K562 (cell line): ENCODE results near the gene TMOD2. TPM values are rescaled to one million over a fixed set of nuclear protein-coding genes. Genes with fewer than 3 reads are reported as not detected.

Source experiments
- ATAC-seq: fragments of 200-7000 bp; cut with Tn5 transposase; 3 replicates; pipeline ENCODE4 v1.9.1; 2020; ENCODE audit warnings: moderate library complexity
- BruUV-seq: library from RNA; stranded (reverse); fragments of 400-500 nt; replicated peaks from 2 replicates; lab custom pipeline; 2021; lab: Mats Ljungman, UMichigan
- CTCF ChIA-PET: fragments of 300-600 bp; formaldehyde crosslinking; extraction: SDS; loops from one replicate; lab custom pipeline; 2021; ENCODE audit warnings: low intra/inter-chr PET ratio; lab: Yijun Ruan, JAX
- POLR2A ChIA-PET: fragments of 300-600, 350-650 bp; sonication (Branson Sonifier 250); formaldehyde crosslinking; extraction: SDS; loops from one replicate; lab custom pipeline; 2021; ENCODE audit warnings: antibody characterized with exemption, inconsistent platforms; lab: Yijun Ruan, JAX
- DNase-seq, 4 experiments: peaks; one replicate each; pipeline versions ENCODE4 v3.0.0 to v3.0.0-alpha.2; 2011 to 2018; ENCODE audit warnings: low spot score in 3 of 4, mixed read lengths in 3 of 4; ENCODE audit errors: extremely low read depth in 1 of 4
- FAIRE-seq: peaks from 2 replicates; lab custom pipeline; 2011; peaks lifted over from hg19 to GRCh38; lab: Jason Lieb, UNC
- H2AFZ ChIP-seq: 2 replicates; pipeline ENCODE4 v1.6.0; 2011; ENCODE audit warnings: low read depth, low read length, control low read depth, inconsistent platforms
- H3K27ac ChIP-seq: fragments of 200-600 bp; 3 replicates; pipeline ENCODE4 v1.8.0; 2011; ENCODE audit warnings: low read depth, mild to moderate bottlenecking, control low read depth, inconsistent platforms, low read length, moderate library complexity, mixed read lengths; ENCODE audit errors: extremely low read depth
- H3K27me3 ChIP-seq, 2 experiments: fragments of 300-600 bp in 1 of 2; 2 replicates in 1 of 2; 3 replicates in 1 of 2; pipeline versions ENCODE4 v1.6.0 to v1.8.0; 2011; ENCODE audit warnings: inconsistent platforms in 2 of 2, low read length in 2 of 2, mild to moderate bottlenecking in 1 of 2, mixed read lengths in 1 of 2, moderate library complexity in 1 of 2; ENCODE audit not compliant: control insufficient read depth in 2 of 2, insufficient read depth in 2 of 2
- H3K36me3 ChIP-seq: fragments of 300-600 bp; 3 replicates; pipeline ENCODE4 v1.8.0; 2011; ENCODE audit warnings: mild to moderate bottlenecking, low read length, inconsistent platforms; ENCODE audit not compliant: control insufficient read depth, insufficient read depth
- H3K4me1 ChIP-seq, 2 experiments: fragments of 200-600 bp in 1 of 2; replicated peaks in 1 of 2; 2 replicates in 1 of 2; 3 replicates in 1 of 2; pipeline versions ENCODE4 v1.5.1 to v1.8.0; 2011; ENCODE audit warnings: inconsistent platforms in 2 of 2, low read length in 2 of 2, mild to moderate bottlenecking in 1 of 2, mixed read lengths in 1 of 2, moderate library complexity in 1 of 2; ENCODE audit not compliant: control insufficient read depth in 2 of 2, insufficient read depth in 2 of 2
- H3K4me2 ChIP-seq: 2 replicates; pipeline ENCODE4 v1.6.1; 2011; ENCODE audit warnings: low read length, control low read depth, inconsistent platforms, mixed read lengths; ENCODE audit not compliant: insufficient read depth
- H3K4me3 ChIP-seq: fragments of 200-600 bp; sonication (generic), shearing (Covaris generic); 2 replicates; pipeline ENCODE4 v1.5.1; 2016; ENCODE audit warnings: control low read depth, inconsistent platforms
- H3K79me2 ChIP-seq: fragments of 200-600 bp; 3 replicates; pipeline ENCODE4 v1.8.0; 2011; ENCODE audit warnings: low read length, inconsistent platforms; ENCODE audit not compliant: control insufficient read depth, insufficient read depth
- H3K9ac ChIP-seq, 2 experiments: 2 replicates each; pipeline versions ENCODE4 v1.6.0 to v1.6.1; 2011; ENCODE audit warnings: low read depth in 2 of 2, low read length in 2 of 2, control low read depth in 1 of 2, inconsistent platforms in 1 of 2, mild to moderate bottlenecking in 1 of 2, mixed read lengths in 1 of 2; ENCODE audit not compliant: insufficient read depth in 1 of 2
- H3K9me1 ChIP-seq: one replicate; pipeline ENCODE4 v1.6.0; 2011; ENCODE audit warnings: inconsistent platforms, mild to moderate bottlenecking, low read length, moderate library complexity; ENCODE audit not compliant: control insufficient read depth, insufficient read depth
- H3K9me3 ChIP-seq: replicated peaks from 2 replicates; pipeline ENCODE4 v1.5.1; 2011; ENCODE audit warnings: low read depth, low read length, inconsistent platforms; ENCODE audit not compliant: control insufficient read depth, insufficient read depth
- H4K20me1 ChIP-seq: replicated peaks from 2 replicates; pipeline ENCODE4 v1.6.1; 2011; ENCODE audit warnings: low read length, inconsistent platforms, mixed read lengths; ENCODE audit not compliant: control insufficient read depth, insufficient read depth
- BCOR ChIP-seq: fragments of 450-650 bp; IDR thresholded peaks from 2 replicates; pipeline ENCODE4 v1.6.1; 2016
- E2F4 ChIP-seq: sonication (generic); formaldehyde crosslinking; IDR thresholded peaks from 2 replicates; pipeline ENCODE4 v1.8.0; 2022; ENCODE audit warnings: mild to moderate bottlenecking, low read depth, missing genetic modification reagents
- ETV5 ChIP-seq: sonication (generic); formaldehyde crosslinking; IDR thresholded peaks from 2 replicates; pipeline ENCODE4 v1.4.0; 2020; ENCODE audit warnings: low read depth, mild to moderate bottlenecking, missing genetic modification reagents
- EZH2 ChIP-seq: IDR thresholded peaks from 2 replicates; pipeline ENCODE4 v1.6.1; 2012; ENCODE audit warnings: low read depth, mild to moderate bottlenecking, inconsistent platforms, low read length, borderline replicate concordance
- HNRNPLL ChIP-seq: fragments of 200-400 bp; formaldehyde crosslinking; IDR thresholded peaks from 2 replicates; pipeline ENCODE4 v1.6.1; 2017; ENCODE audit warnings: low read length, low read depth, mild to moderate bottlenecking; ENCODE audit not compliant: poor library complexity, severe bottlenecking
- MECOM ChIP-seq: fragments of 250-450 bp; sonication (Bioruptor Pico); IDR thresholded peaks from 2 replicates; pipeline ENCODE4 v1.8.0; 2022; ENCODE audit warnings: inconsistent platforms
- PHF21A ChIP-seq: fragments of 450-650 bp; IDR thresholded peaks from 2 replicates; pipeline ENCODE4 v1.6.1; 2017; ENCODE audit warnings: low read depth, borderline replicate concordance
- RBM34 ChIP-seq: fragments of 200-400 bp; formaldehyde crosslinking; IDR thresholded peaks from 2 replicates; pipeline ENCODE4 v1.6.1; 2018; ENCODE audit warnings: low read length, borderline replicate concordance; ENCODE audit not compliant: insufficient read depth
- SMARCA4 ChIP-seq: fragments of 450-650 bp; IDR thresholded peaks from 2 replicates; pipeline ENCODE4 v1.6.1; 2016
- SMC3 ChIP-seq: conservative IDR thresholded peaks from 2 replicates; pipeline ENCODE4 v1.6.1; 2011; ENCODE audit warnings: low read depth, low read length, improper control_type of control experiment; ENCODE audit not compliant: insufficient read depth
- STAG1 ChIP-seq: sonication (generic); formaldehyde crosslinking; IDR thresholded peaks from 2 replicates; pipeline ENCODE4 v1.5.0; 2020; ENCODE audit warnings: missing genetic modification reagents, borderline replicate concordance
- TCFL5 ChIP-seq: fragments of 250-450 bp; sonication (Bioruptor Pico); conservative IDR thresholded peaks from 2 replicates; pipeline ENCODE4 v1.6.1; 2021; ENCODE audit warnings: mild to moderate bottlenecking, moderate library complexity, matching md5 sums
- TEAD1 ChIP-seq, 2 experiments: fragments of 450-650 bp in 1 of 2; sonication (generic) in 1 of 2; formaldehyde crosslinking; IDR thresholded peaks; 2 replicates each; pipeline versions ENCODE4 v1.4.0 to v1.8.0; 2020 to 2022; ENCODE audit warnings: mild to moderate bottlenecking in 2 of 2, missing genetic modification reagents in 1 of 2
- THRAP3 ChIP-seq: fragments of 450-650 bp; IDR thresholded peaks from 2 replicates; pipeline ENCODE4 v1.6.1; 2016; ENCODE audit warnings: mild to moderate bottlenecking, inconsistent platforms, borderline replicate concordance
- ZNF232 ChIP-seq: sonication (generic); formaldehyde crosslinking; IDR thresholded peaks from 2 replicates; pipeline ENCODE4 v1.8.0; 2022; ENCODE audit warnings: mild to moderate bottlenecking, missing genetic modification reagents
- ZNF586 ChIP-seq: fragments of 450-650 bp; formaldehyde crosslinking; conservative IDR thresholded peaks from 2 replicates; pipeline ENCODE4 v1.4.0; 2020; ENCODE audit warnings: mild to moderate bottlenecking, moderate library complexity
- WGBS: fragments of 100-300 bp; shearing (Covaris generic); methylation state at CpG from one replicate; pipeline ENCODE4 v1.1.6; 2016; ENCODE audit warnings: low coverage, mixed read lengths; ENCODE audit not compliant: insufficient coverage; ENCODE audit errors: missing lambda C conversion rate; 5-methylcytosine and 5-hydroxymethylcytosine counted together
- in situ Hi-C: fragments of 300-500 bp; cut with MboI; formaldehyde crosslinking; loops from 4 replicates; pipeline ENCODE4 v1.15.0; 2018; ENCODE audit warnings: inconsistent platforms, mixed read lengths
- intact Hi-C: fragments of 100-400 bp; cut with micrococcal nuclease; formaldehyde crosslinking; loops from 2 replicates; pipeline ENCODE4 v1.14.2; 2022
- polyA plus RNA-seq, 8 experiments: library from polyadenylated mRNA; depleted of rRNA in 4 of 8; stranded (reverse) in 5 of 8; unstranded in 3 of 8; fragments of >200 nt; fragmentation: Nextera tagmentation in 2 of 8; fragmentation: Illumina TruSeq in 1 of 8; extraction: Ambion mirVana in 2 of 8; extraction: Trizol in 1 of 8; gene quantifications; 2 replicates each; pipeline versions ENCODE4 v1.2.1 to v1.2.3, GENCODE V29; 2011 to 2014; ENCODE audit warnings: inconsistent platforms in 1 of 8, missing spikeins in 1 of 8
- total RNA-seq, 7 experiments: library from RNA; depleted of rRNA in 6 of 7; stranded (reverse); fragments of >200 nt in 6 of 7; fragmentation: Illumina TruSeq in 2 of 7; extraction: Trizol in 2 of 7; gene quantifications; 2 replicates each; pipeline versions ENCODE4 v1.2.1 to v1.2.3, GENCODE V29; 2011 to 2021; ENCODE audit warnings: low replicate concordance in 1 of 7
- TF ChIP-seq, protein P1 (sequence below): fragments of 250-450 bp; sonication (Bioruptor Pico); IDR thresholded peaks from 2 replicates; pipeline ENCODE4 v1.4.0; 2020; ENCODE audit warnings: mild to moderate bottlenecking, moderate library complexity
- TF ChIP-seq, protein P2 (sequence below): fragments of 450-650 bp; conservative IDR thresholded peaks from 2 replicates; pipeline ENCODE4 v1.6.1; 2016; ENCODE audit warnings: missing genetic modification characterization, low read depth, mild to moderate bottlenecking, control low read depth, missing compliant biosample characterization

The TMOD2 gene
- total and polyA plus RNA-seq, 9 of the 15 experiments (the other 6 are each of a cell fraction or from before 2014, with no cell fraction given) = 0.49 to 3.8 (median 3.0) TPM

DNA sequence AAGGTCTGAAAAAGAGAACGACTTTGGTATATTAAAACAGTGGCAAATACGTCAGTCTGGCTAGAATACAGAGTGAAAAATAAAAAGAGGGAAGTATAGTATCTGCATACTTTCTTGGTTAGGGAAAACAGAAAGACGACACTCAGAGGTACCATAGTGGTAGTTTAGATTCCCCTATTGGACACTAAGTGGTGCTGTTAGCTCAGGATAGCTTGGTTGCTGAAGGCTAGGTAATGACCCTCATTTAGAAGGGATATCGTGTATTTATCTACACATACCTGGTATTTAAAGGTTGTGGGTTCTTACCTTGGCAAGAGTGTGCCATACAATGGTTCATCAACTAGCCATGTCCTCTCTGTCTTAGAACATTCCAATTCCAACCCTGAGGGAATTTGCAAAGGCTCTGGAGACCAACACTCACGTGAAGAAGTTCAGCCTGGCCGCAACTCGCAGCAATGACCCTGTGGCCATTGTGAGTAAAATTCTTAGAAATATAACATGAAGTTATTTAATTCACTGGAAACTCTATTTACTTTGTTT lies 31.0 kb downstream of the TMOD2 start (continued):
- TF ChIP-seq, protein P1, sequence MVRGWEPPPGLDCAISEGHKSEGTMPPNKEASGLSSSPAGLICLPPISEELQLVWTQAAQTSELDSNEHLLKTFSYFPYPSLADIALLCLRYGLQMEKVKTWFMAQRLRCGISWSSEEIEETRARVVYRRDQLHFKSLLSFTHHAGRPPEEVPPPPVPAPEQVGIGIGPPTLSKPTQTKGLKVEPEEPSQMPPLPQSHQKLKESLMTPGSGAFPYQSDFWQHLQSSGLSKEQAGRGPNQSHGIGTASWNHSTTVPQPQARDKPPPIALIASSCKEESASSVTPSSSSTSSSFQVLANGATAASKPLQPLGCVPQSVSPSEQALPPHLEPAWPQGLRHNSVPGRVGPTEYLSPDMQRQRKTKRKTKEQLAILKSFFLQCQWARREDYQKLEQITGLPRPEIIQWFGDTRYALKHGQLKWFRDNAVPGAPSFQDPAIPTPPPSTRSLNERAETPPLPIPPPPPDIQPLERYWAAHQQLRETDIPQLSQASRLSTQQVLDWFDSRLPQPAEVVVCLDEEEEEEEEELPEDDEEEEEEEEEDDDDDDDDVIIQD (CRISPR knock-in tag) = no peak
- no peak for TF ChIP-seq THRAP3
- TF ChIP-seq E2F4 = no peak

GRCh38 chr15:51783967-51784366 lies 32.6 kb downstream of the TMOD2 start:
- POLR2A ChIA-PET = interaction anchor here (1.1 kb wide), 1 partner anchor 424 kb away, joined by 5 read pairs; no protein-coding TSS in a partner anchor
- DNase-seq (no peak), ATAC-seq (no peak), FAIRE-seq (no peak)
- 31% methylated on average over 3 of the region's 3 CpGs for WGBS
- no peaks in the 10 kb centered on the region for H4K20me1 ChIP-seq
- no peaks in the 10 kb centered on the region for H3K27me3 ChIP-seq
- no peaks in the 10 kb centered on the region for H3K4me1 ChIP-seq
- BruUV-seq = no TSS peak
- no peaks in the 10 kb centered on the region for H3K9me1 ChIP-seq
- no peak overlapping the region for H3K27ac ChIP-seq
- no peak overlapping the region for H3K4me2 ChIP-seq
- CTCF ChIA-PET = no interaction called here
- no peak overlapping the region for H2AFZ ChIP-seq
- in situ Hi-C loops = no loop called here
- no peak overlapping the region for H3K4me3 ChIP-seq
- H3K36me3 ChIP-seq = peaks cover 4% of the 10 kb centered on the region; the same call in 1 of the 3 replicates
- no peaks in the 10 kb centered on the region for H3K79me2 ChIP-seq
- H3K9me3 ChIP-seq = peaks cover 3% of the 10 kb centered on the region; the same call in 1 of the 2 replicates
- intact Hi-C loops = loop anchor here (5.0 to 10.0 kb wide), 2 partner anchors 291 to 443 kb away; no protein-coding TSS in a partner anchor
- no peak overlapping the region for H3K9ac ChIP-seq
- TF ChIP-seq TCFL5 (no peak), HNRNPLL (no peak), RBM34 (no peak), BCOR (no peak), ZNF232 (CRISPR knock-in tag) (no peak), PHF21A (no peak), TEAD1 (CRISPR knock-in tag; IDR thresholded peaks at IDR 0.05) (no peak), SMARCA4 (no peak), STAG1 (CRISPR knock-in tag) (no peak), ETV5 (CRISPR knock-in tag) (no peak), ZNF586 (no peak), EZH2 (no peak), MECOM (no peak), SMC3 (no peak)
- TF ChIP-seq, protein P2, sequence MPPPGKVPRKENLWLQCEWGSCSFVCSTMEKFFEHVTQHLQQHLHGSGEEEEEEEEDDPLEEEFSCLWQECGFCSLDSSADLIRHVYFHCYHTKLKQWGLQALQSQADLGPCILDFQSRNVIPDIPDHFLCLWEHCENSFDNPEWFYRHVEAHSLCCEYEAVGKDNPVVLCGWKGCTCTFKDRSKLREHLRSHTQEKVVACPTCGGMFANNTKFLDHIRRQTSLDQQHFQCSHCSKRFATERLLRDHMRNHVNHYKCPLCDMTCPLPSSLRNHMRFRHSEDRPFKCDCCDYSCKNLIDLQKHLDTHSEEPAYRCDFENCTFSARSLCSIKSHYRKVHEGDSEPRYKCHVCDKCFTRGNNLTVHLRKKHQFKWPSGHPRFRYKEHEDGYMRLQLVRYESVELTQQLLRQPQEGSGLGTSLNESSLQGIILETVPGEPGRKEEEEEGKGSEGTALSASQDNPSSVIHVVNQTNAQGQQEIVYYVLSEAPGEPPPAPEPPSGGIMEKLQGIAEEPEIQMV (tag) = no peak
